SJCRH30 (cell line): ENCODE data around the gene PPFIBP1. TPM values are rescaled to one million over a fixed set of nuclear protein-coding genes. Genes with fewer than 3 reads are reported as not detected.
"Not testable (repeated sequence)": the region's sequence is repeated elsewhere in the genome, so short reads cannot be mapped to it uniquely, and the experiment has no call there.

Experiments used
- DNase-seq, 2 experiments: peaks; one replicate each; pipeline ENCODE4 v3.0.0-alpha.2; 2015 to 2020
- H3K27ac ChIP-seq: fragments of 250-450 bp; sonication (Bioruptor Pico); 2 replicates; pipeline ENCODE4 v1.5.1; 2020; ENCODE audit warnings: mild to moderate bottlenecking, moderate library complexity
- H3K27me3 ChIP-seq: fragments of 250-450 bp; sonication (Bioruptor Pico); 2 replicates; pipeline ENCODE4 v1.5.1; 2020; ENCODE audit warnings: mild to moderate bottlenecking, moderate library complexity
- H3K36me3 ChIP-seq: fragments of 250-450 bp; sonication (Bioruptor Pico); 2 replicates; pipeline ENCODE4 v1.5.1; 2020; ENCODE audit warnings: mild to moderate bottlenecking, moderate library complexity
- H3K4me1 ChIP-seq: fragments of 250-450 bp; sonication (Bioruptor Pico); 2 replicates; pipeline ENCODE4 v1.5.1; 2020; ENCODE audit warnings: mild to moderate bottlenecking, moderate library complexity
- H3K4me3 ChIP-seq: fragments of 250-450 bp; sonication (Bioruptor Pico); 2 replicates; pipeline ENCODE4 v1.5.1; 2020; ENCODE audit warnings: mild to moderate bottlenecking, moderate library complexity
- H3K9me3 ChIP-seq: fragments of 250-450 bp; sonication (Bioruptor Pico); replicated peaks from 2 replicates; pipeline ENCODE4 v1.5.1; 2020; ENCODE audit warnings: mild to moderate bottlenecking, moderate library complexity
- total RNA-seq: library from RNA; depleted of rRNA; stranded (reverse); fragments of >200 nt; shearing (Covaris generic); gene quantifications from 2 replicates; pipeline ENCODE4 v1.2.3, GENCODE V29; 2014

The PPFIBP1 gene
- total RNA-seq, 1 experiment from 2014 or later = 53.5 TPM

GRCh38 chr12:27578689-27579372 is 54.8 kb downstream of the PPFIBP1 start:
- Histone ChIP-seq H3K27ac (no peak overlapping the region), H3K4me1 (peaks cover 31% of the 10 kb centered on the region), H3K36me3 (0 out of 2 replicates have a peak, but pooled peaks cover 2% of the 10 kb centered on the region), H3K9me3 (no peaks in the 10 kb centered on the region), H3K27me3 (no peaks in the 10 kb centered on the region), H3K4me3 (no peak overlapping the region)
- no peak for DNase-seq

DNA sequence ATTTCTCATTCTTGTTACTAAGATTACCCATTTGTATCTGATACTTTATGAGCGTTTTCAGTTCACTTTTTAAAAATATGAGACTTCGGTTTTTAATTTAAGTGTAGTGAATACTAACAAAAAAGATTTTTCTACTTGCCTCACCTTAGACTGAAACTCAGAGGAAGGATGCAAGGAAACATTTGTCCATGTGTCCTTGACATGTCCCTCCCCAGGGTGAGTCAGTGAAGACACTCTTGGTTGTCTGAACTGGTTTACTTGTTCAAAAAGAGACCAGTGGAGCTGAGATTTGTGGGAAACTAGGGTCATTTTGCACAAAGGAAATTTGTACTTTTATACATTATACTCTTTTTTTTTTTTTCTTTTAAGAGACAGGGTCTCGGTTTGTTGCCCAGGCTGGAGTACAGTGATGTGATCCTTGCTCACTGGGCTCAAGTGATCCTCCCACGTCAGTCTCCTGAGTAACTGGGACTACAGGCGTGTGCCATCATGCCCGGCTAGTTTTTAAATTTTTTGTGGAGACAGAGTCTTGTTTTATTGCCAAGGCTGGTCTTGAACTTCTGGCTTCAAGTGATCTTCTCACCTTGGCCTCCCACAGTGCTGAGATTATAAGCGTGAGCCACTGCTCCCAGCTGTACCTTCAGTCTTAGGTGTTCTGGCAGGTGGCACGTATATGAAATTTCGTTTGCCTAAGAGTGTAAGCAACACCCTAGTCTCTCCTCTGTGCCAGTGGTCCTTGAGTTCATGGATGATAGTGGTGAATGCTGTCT is 56.7 kb downstream of the PPFIBP1 start:
- no peaks in the 10 kb centered on the region for H3K27me3 ChIP-seq
- 0 out of 2 replicates have a peak, but pooled peaks cover 2% of the 10 kb centered on the region for H3K36me3 ChIP-seq

DNA sequence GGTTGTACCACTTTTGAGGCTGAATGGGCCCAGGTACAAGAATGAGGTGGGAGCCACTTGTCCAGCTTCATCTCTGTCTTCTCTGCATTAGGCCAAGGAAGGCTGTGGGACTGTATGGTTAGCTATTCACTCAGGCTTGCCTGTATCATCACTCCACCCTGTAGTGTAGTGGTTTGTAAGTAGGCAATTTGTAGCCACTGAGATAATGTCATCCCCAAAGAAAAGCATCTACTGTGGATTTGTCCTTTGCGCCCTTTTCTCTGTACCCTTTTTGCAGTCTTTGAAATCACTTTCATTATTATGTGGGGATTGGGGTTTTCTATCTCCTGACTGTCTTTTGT is 57.3 kb downstream of the PPFIBP1 start:
- not testable (repeated sequence) for H3K4me3 ChIP-seq, H3K27ac ChIP-seq

More for the DNA sequence above, 56.7 kb downstream of the PPFIBP1 start:
- Histone ChIP-seq H3K4me1 (peaks cover 12% of the 10 kb centered on the region), H3K9me3 (no peaks in the 10 kb centered on the region), H3K4me3 (no peak overlapping the region), H3K27ac (no peak overlapping the region)
- no peak for DNase-seq

GRCh38 chr12:27581833-27582232 is 57.8 kb downstream of the PPFIBP1 start:
- H3K4me3 ChIP-seq, H3K36me3 ChIP-seq, H3K27me3 ChIP-seq, H3K27ac ChIP-seq, DNase-seq, H3K9me3 ChIP-seq, H3K4me1 ChIP-seq: not testable (repeated sequence)

More for the DNA sequence above, 57.3 kb downstream of the PPFIBP1 start:
- not testable (repeated sequence) for H3K9me3 ChIP-seq, DNase-seq, H3K27me3 ChIP-seq, H3K4me1 ChIP-seq, H3K36me3 ChIP-seq

GRCh38 chr12:27582445-27582844 is 58.4 kb downstream of the PPFIBP1 start:
- not testable (repeated sequence) for H3K27ac ChIP-seq, DNase-seq

GRCh38 chr12:27583057-27583797 is 59.2 kb downstream of the PPFIBP1 start:
- Histone ChIP-seq H3K9me3 (no peaks in the 10 kb centered on the region), H3K27me3 (no peaks in the 10 kb centered on the region), H3K4me3 (no peak overlapping the region), H3K36me3 (0 out of 2 replicates have a peak, but pooled peaks cover 2% of the 10 kb centered on the region), H3K4me1 (no peaks in the 10 kb centered on the region), H3K27ac (no peak overlapping the region)
- no peak for DNase-seq

More at GRCh38 chr12:27582445-27582844, 58.4 kb downstream of the PPFIBP1 start:
- not testable (repeated sequence) for H3K4me1 ChIP-seq, H3K9me3 ChIP-seq, H3K36me3 ChIP-seq, H3K4me3 ChIP-seq, H3K27me3 ChIP-seq

GRCh38 chr12:27583981-27584380 is 60.0 kb downstream of the PPFIBP1 start:
- H3K9me3 ChIP-seq = no peaks in the 10 kb centered on the region

GRCh38 chr12:27585739-27586265 is 61.8 kb downstream of the PPFIBP1 start:
- no peaks in the 10 kb centered on the region for H3K27me3 ChIP-seq
- no peaks in the 10 kb centered on the region for H3K9me3 ChIP-seq
- H3K4me3 ChIP-seq = no peak overlapping the region
- no peak for DNase-seq
- no peaks in the 10 kb centered on the region for H3K4me1 ChIP-seq
- no peak overlapping the region for H3K27ac ChIP-seq
- no peaks in the 10 kb centered on the region for H3K36me3 ChIP-seq

More at GRCh38 chr12:27583981-27584380, 60.0 kb downstream of the PPFIBP1 start:
- Histone ChIP-seq H3K36me3 (0 out of 2 replicates have a peak, but pooled peaks cover 2% of the 10 kb centered on the region), H3K27me3 (no peaks in the 10 kb centered on the region), H3K4me1 (no peaks in the 10 kb centered on the region), H3K27ac (no peak overlapping the region), H3K4me3 (no peak overlapping the region)
- no peak for DNase-seq

DNA sequence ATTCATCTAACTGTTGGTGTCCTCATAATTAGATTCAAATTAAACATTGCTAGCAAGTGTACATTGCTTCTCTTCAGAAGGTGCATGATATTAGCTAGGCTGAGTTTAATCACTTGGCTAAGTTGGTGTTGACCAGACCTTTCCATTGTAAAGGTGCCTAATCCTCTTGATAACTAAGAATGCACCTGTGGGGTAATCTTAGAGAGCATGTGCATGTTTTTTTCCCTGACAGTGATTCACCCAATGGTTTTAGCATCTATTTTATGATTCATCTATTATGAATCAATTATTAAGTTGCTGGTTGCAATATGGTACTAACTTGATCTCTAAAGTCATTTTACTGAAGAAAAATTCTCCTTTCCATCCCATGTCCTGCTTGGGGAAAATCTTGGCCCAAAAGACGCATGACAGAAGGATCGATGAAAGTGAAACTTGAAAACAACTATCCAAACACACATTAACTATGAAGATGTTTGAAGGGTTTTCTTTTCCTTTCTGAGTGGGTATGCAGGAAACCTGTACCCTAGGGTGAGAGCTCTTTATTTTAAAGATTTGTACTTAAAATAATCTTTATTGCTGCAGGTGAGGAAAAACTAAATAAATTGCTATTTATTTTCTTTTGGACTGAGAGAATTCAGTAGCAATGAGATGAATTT is 64.2 kb downstream of the PPFIBP1 start:
- H3K27me3 ChIP-seq, H3K9me3 ChIP-seq, H3K27ac ChIP-seq, H3K36me3 ChIP-seq, DNase-seq, H3K4me3 ChIP-seq, H3K4me1 ChIP-seq: not testable (repeated sequence)

DNA sequence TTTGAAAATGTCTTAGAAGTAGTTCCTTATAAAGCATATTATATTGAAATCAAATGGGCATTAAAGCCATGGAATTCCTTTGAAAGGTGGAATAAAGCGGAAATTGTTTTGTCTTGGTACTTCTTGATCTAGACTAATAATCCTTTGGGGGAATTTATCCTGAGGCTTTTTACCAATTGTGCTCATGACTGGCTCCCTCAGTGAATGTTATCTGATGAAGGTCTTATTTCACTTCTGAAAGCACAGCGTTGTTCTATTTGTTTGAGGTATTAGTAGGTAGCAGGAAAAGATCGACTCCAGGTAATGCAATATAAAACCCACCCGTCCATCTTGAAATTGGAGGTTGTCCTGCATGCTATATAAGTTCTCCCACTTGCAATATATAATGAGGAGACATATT is 64.8 kb downstream of the PPFIBP1 start:
- Histone ChIP-seq H3K4me1 (no peaks in the 10 kb centered on the region), H3K4me3 (no peak overlapping the region), H3K9me3 (no peaks in the 10 kb centered on the region), H3K27me3 (no peaks in the 10 kb centered on the region), H3K27ac (no peak overlapping the region), H3K36me3 (no peaks in the 10 kb centered on the region; the same call in 1 of the 2 replicates)
- no peak for DNase-seq

GRCh38 chr12:27589419-27589818 is 65.4 kb downstream of the PPFIBP1 start:
- H3K36me3 ChIP-seq = no peaks in the 10 kb centered on the region; the same call in 1 of the 2 replicates
- H3K27ac ChIP-seq = no peak overlapping the region
- no peak for DNase-seq
- no peaks in the 10 kb centered on the region for H3K9me3 ChIP-seq
- no peaks in the 10 kb centered on the region for H3K4me1 ChIP-seq
- no peaks in the 10 kb centered on the region for H3K27me3 ChIP-seq
- no peak overlapping the region for H3K4me3 ChIP-seq

DNA sequence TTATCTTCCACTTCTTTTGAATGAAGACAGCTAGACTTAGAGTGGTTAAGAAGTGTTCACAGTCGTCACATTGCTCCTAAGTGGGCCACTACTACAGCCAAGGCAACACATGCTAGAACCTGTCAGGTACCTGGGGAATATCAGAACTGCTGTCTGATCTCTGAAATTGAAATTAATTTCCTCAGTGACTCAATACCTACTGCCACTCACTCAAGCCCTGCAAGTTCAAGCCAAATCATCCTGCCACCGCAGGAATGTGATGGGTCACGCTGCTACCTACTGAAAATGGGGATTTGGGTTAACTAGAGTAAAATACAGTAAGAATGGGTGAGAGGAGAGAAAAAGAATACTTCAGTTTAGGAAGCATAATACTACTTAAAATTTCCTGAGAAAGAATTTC is 67.7 kb downstream of the PPFIBP1 start:
- H3K4me1 ChIP-seq, H3K27ac ChIP-seq, DNase-seq: not testable (repeated sequence)

GRCh38 chr12:27592548-27592947 is 68.5 kb downstream of the PPFIBP1 start:
- Histone ChIP-seq H3K4me3 (no peak overlapping the region), H3K36me3 (no peaks in the 10 kb centered on the region; the same call in 1 of the 2 replicates), H3K9me3 (0 out of 2 replicates have a peak, but pooled peaks cover 3% of the 10 kb centered on the region), H3K27ac (no peak overlapping the region), H3K4me1 (peaks cover 10% of the 10 kb centered on the region), H3K27me3 (no peaks in the 10 kb centered on the region)
- DNase-seq = no peak

More for the DNA sequence above, 67.7 kb downstream of the PPFIBP1 start:
- not testable (repeated sequence) for H3K9me3 ChIP-seq, H3K27me3 ChIP-seq, H3K4me3 ChIP-seq, H3K36me3 ChIP-seq

DNA sequence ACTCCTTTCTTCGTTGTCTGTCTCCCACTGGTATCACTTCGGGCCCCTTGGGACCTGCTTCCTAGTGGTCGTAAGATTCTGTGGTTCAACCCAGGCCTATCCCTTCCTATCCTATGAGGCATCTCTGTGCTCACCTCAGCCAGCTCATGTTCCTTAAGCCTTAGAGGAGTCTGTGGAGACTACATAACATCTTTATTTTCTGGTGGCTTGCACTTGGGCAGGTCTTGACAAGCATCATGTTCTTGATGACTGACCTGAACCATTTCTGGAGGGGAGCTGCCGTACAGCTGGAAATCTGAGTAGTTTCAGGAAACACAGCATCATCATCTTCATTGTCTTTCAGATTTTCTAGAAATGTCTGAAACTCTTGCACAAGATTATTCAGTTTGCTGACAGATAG is 69.3 kb downstream of the PPFIBP1 start:
- no peak for DNase-seq
- no peak overlapping the region for H3K4me3 ChIP-seq
- no peaks in the 10 kb centered on the region for H3K27me3 ChIP-seq
- peaks cover 10% of the 10 kb centered on the region for H3K4me1 ChIP-seq
- no peaks in the 10 kb centered on the region; the same call in 1 of the 2 replicates for H3K36me3 ChIP-seq
- peaks cover 6% of the 10 kb centered on the region; the same call in 1 of the 2 replicates for H3K9me3 ChIP-seq
- no peak overlapping the region for H3K27ac ChIP-seq
